ENCODE results near the gene TP53TG5.

Gene TP53TG5

GRCh38 chr20:45322952-45323383, 55.2 kb downstream of the TP53TG5 start:
- DNase-seq = peak; percentile 26

All from T1000 (cell line).